ENCODE data around the gene GALNT10. TPM values are rescaled to one million over a fixed set of nuclear protein-coding genes. Genes with fewer than 3 reads are reported as not detected.
A peak's percentile ranks its signal among the peaks of the same experiment; 100 is the strongest.

The GALNT10 gene
- total RNA-seq, 1 donor from 2014 or later, result 20.6 TPM

- DNase-seq (ENCODE audit: low spot score, unreplicated experiment), result no peak
- no peaks in the 10 kb centered on the region for H3K27me3 Mint-ChIP-seq
- no peaks in the 10 kb centered on the region for H3K9me3 Mint-ChIP-seq (ENCODE audit: low read depth)
- no peak overlapping the region for H3K4me3 Mint-ChIP-seq (ENCODE audit: low read depth)
- no peak overlapping the region for H3K27ac Mint-ChIP-seq
- no peaks in the 10 kb centered on the region for H3K36me3 Mint-ChIP-seq (ENCODE audit: insufficient read depth)
- no peaks in the 10 kb centered on the region for H3K4me1 Mint-ChIP-seq (ENCODE audit: low read depth)
- TF ChIP-seq CTCF (IDR thresholded peaks at IDR 0.05; ENCODE audit: unreplicated experiment), result no peak
Observed at GRCh38 chr5:154211641-154212390, 21.3 kb downstream of the GALNT10 start.

- peaks cover 3% of the 10 kb centered on the region for H3K4me1 Mint-ChIP-seq (ENCODE audit: low read depth)
- no peaks in the 10 kb centered on the region for H3K36me3 Mint-ChIP-seq (ENCODE audit: insufficient read depth)
- no peaks in the 10 kb centered on the region for H3K9me3 Mint-ChIP-seq (ENCODE audit: low read depth)
- no peak for DNase-seq (ENCODE audit: low spot score, unreplicated experiment)
- H3K27ac Mint-ChIP-seq, result no peak overlapping the region
- H3K4me3 Mint-ChIP-seq (ENCODE audit: low read depth), result no peak overlapping the region
- H3K27me3 Mint-ChIP-seq, result no peaks in the 10 kb centered on the region
- TF ChIP-seq CTCF (IDR thresholded peaks at IDR 0.05; ENCODE audit: unreplicated experiment), result no peak
Observed at GRCh38 chr5:154213592-154213991, 23.1 kb downstream of the GALNT10 start.

GRCh38 chr5:154214371-154215106 is 24.0 kb downstream of the GALNT10 start:
- peaks cover 3% of the 10 kb centered on the region for H3K4me1 Mint-ChIP-seq (ENCODE audit: low read depth)
- H3K36me3 Mint-ChIP-seq (ENCODE audit: insufficient read depth), result no peaks in the 10 kb centered on the region
- no peak for TF ChIP-seq CTCF (IDR thresholded peaks at IDR 0.05; ENCODE audit: unreplicated experiment)
- H3K27ac Mint-ChIP-seq, result no peak overlapping the region
- DNase-seq (ENCODE audit: low spot score, unreplicated experiment), result no peak
- H3K9me3 Mint-ChIP-seq (ENCODE audit: low read depth), result no peaks in the 10 kb centered on the region
- H3K4me3 Mint-ChIP-seq (ENCODE audit: low read depth), result no peak overlapping the region
- no peaks in the 10 kb centered on the region for H3K27me3 Mint-ChIP-seq

GRCh38 chr5:154215571-154216325 is 25.2 kb downstream of the GALNT10 start:
- no peak for TF ChIP-seq CTCF (IDR thresholded peaks at IDR 0.05; ENCODE audit: unreplicated experiment)
- peaks cover 3% of the 10 kb centered on the region for H3K4me1 Mint-ChIP-seq (ENCODE audit: low read depth)
- no peak overlapping the region for H3K4me3 Mint-ChIP-seq (ENCODE audit: low read depth)
- no peak for DNase-seq (ENCODE audit: low spot score, unreplicated experiment)
- no peaks in the 10 kb centered on the region for H3K27me3 Mint-ChIP-seq
- H3K9me3 Mint-ChIP-seq (ENCODE audit: low read depth), result no peaks in the 10 kb centered on the region
- no peaks in the 10 kb centered on the region for H3K36me3 Mint-ChIP-seq (ENCODE audit: insufficient read depth)
- no peak overlapping the region for H3K27ac Mint-ChIP-seq

GRCh38 chr5:154217462-154217861 is 26.9 kb downstream of the GALNT10 start:
- Mint-ChIP-seq H3K4me1 (ENCODE audit: low read depth) (peaks cover 3% of the 10 kb centered on the region), H3K9me3 (ENCODE audit: low read depth) (no peaks in the 10 kb centered on the region)

More at GRCh38 chr5:154217462-154217861, 26.9 kb downstream of the GALNT10 start:
- H3K27me3 Mint-ChIP-seq, result no peaks in the 10 kb centered on the region
- peak overlapping the region; percentile 71 for H3K27ac Mint-ChIP-seq
- TF ChIP-seq CTCF (IDR thresholded peaks at IDR 0.05; ENCODE audit: unreplicated experiment), result no peak
- no peak for DNase-seq (ENCODE audit: low spot score, unreplicated experiment)
- no peak overlapping the region for H3K4me3 Mint-ChIP-seq (ENCODE audit: low read depth)
- H3K36me3 Mint-ChIP-seq (ENCODE audit: insufficient read depth), result no peaks in the 10 kb centered on the region

Measured in progenitor cell of endocrine pancreas (in vitro differentiated cells).